ENCODE results near the gene KCNN3. TPM values are rescaled to one million over a fixed set of nuclear protein-coding genes. Genes with fewer than 3 reads are reported as not detected.

KCNN3 gene
- total RNA-seq, 1 donor = 0.21 TPM

DNA sequence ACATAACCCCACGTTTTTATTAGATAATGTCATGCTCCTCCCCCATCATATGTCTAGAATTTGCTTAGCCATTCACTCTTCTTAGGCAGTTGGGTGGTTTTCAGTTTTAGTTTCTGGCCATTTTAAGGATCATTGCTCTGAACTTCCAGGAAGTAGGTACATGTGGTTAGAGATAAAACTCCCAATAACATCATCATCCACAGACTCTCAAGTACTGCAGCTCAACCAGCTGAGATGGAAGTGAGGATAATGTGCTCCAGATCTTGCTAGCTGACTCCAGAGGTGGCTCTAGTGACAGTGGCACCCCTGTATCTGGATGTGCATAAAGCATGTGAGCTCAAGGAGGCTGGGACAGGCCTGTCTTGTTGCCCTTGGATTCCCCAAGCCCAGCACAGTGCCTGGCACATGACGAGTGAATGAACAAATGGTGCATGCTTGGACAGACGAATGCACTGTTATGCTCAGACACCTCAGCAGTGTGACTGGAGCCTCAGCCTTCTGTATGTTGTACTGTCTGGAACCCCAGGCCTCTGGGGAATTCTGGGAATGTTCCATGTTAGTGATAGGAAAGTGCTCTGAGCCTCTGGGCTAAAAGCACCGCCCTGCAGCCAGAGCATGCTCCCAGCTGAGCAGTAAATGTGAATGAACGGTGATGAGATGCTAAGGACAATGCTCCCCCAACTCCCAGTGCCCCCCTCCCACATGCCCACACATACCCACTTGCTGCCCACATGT lies 16.4 kb upstream of the KCNN3 start:
- H3K9me3 ChIP-seq (ENCODE audit: low read depth, low read length) = no peaks in the 10 kb centered on the region
- no peak overlapping the region for H3K4me3 ChIP-seq (ENCODE audit: low read length)
- H3K27me3 ChIP-seq (ENCODE audit: insufficient read depth, low read length) = no peaks in the 10 kb centered on the region
- no peaks in the 10 kb centered on the region for H3K4me1 ChIP-seq (ENCODE audit: insufficient read depth, low read length)

DNA sequence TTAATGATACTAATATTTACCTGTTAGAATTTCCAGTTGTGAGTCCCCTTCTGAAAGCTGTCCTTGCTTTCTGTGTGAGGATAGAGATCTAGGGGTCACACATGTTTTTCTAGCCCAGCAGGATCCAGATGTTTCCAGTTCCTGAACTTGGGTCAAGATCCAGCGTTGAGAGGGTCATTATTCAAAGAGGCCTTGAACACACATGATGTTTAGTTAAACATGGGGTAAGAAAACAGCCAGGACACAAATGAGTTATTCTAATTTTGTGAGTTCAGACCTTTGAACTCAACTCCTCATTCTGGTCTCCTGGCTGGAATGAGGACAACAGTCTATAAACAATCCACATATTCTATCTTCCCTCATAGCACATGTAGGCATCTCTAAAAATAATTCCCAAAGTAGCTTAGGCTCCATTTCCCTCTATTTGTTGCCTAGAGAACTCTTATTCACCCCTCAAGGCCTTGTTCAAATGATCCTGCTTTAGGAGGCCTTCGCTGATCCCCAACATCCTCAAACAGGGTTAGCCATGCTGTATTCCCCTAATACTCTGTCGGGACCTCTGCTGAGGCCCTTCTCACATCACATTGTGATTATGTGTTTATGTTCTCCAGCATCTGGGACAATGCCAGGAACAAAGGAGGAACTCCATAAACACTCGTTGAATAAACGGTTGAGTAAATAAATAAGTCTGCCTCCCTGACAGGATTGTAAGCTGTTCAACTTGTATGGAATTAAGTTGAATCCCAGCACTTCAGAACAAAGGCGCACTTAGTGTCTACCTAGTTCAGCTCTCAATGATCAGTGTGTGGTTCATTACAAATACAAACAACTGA lies 15.0 kb upstream of the KCNN3 start:
- no peaks in the 10 kb centered on the region for H3K9me3 ChIP-seq (ENCODE audit: low read depth, low read length)
- no peaks in the 10 kb centered on the region for H3K27me3 ChIP-seq (ENCODE audit: insufficient read depth, low read length)
- H3K4me3 ChIP-seq (ENCODE audit: low read length) = no peak overlapping the region
- no peaks in the 10 kb centered on the region for H3K4me1 ChIP-seq (ENCODE audit: insufficient read depth, low read length)

DNA sequence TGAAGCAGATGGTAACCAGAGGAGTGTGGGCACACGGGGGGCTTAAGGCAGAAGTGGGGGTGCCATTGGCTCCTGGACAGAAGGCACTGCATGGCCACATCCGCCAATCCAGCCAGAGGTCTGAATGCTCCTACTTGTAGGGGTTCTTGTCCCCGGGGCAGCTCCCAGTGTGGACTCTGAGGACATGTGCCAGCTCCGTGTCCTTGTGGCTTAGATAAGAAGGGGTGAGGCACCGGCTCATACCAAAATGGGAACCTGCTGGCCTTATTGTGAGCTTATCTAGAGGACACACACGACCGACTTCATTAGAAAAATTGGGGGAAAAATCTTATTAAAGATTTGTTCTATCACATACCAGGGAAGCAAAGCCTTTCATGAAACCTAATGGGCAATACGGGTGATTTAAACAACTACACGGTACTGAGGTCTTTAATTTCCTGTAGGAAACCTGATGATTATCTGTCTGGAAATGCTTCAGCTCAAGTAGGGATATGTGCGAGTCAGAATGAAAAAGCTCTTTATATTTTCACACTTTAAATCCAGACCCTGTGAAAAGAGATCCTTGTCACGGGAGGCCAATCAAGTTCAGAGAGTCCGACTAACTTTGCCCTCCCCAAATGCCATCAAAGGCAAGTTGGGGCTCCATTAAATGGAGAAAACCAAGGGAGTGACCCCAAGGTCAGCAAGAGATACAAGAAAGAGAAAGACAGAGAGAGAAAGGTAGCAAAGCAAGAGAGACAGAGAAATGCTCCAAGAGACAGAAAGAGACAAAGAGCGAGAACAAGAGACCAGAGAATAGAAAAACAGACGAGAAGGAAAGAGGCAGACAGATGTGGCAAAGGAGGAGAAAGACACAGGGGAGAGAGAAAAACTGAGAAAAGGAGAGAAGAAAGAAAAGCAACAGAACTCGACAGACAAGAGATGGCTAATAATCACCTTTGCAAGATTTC lies 14.1 kb upstream of the KCNN3 start:
- Histone ChIP-seq H3K4me3 (ENCODE audit: low read length) (no peak overlapping the region), H3K9me3 (ENCODE audit: low read depth, low read length) (no peaks in the 10 kb centered on the region), H3K27me3 (ENCODE audit: insufficient read depth, low read length) (no peaks in the 10 kb centered on the region), H3K4me1 (ENCODE audit: insufficient read depth, low read length) (no peaks in the 10 kb centered on the region)

DNA sequence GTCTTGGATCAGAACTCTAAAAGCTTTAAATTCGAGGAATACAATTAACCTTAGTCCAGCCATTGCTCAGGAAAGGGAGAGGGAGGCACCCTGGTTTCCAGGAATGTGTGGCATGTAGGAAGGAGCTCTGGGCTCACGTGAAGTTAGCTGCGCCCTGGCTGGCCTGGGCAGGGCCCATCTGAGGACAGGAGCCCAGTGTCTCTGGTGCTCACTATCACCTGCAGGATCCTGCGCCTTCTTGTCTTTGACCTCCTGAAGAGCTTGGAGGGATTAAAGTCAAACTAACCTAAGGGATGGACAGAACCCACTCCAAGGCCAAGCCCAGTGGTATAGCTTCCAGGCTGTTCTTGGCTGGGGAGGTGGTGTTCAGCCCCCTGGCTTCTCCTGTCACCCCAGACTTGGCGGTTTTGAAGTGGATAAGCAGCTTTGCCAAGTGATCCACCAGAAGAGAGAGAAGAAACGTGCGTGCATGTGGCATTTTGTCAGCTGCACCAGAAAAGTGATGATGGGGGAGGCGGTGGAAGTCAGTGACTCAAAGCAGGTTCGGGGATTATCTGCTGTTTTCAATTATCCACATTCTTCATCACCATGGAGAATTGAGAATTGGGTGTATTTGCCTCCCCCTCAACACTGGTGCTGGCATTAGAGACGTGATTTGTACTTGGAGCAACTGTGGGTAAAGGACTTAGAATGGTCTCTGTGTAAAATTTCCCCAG lies 11.9 kb upstream of the KCNN3 start:
- Histone ChIP-seq H3K4me3 (ENCODE audit: low read length) (no peak overlapping the region), H3K4me1 (ENCODE audit: insufficient read depth, low read length) (no peaks in the 10 kb centered on the region), H3K27me3 (ENCODE audit: insufficient read depth, low read length) (no peaks in the 10 kb centered on the region), H3K9me3 (ENCODE audit: low read depth, low read length) (no peaks in the 10 kb centered on the region)

DNA sequence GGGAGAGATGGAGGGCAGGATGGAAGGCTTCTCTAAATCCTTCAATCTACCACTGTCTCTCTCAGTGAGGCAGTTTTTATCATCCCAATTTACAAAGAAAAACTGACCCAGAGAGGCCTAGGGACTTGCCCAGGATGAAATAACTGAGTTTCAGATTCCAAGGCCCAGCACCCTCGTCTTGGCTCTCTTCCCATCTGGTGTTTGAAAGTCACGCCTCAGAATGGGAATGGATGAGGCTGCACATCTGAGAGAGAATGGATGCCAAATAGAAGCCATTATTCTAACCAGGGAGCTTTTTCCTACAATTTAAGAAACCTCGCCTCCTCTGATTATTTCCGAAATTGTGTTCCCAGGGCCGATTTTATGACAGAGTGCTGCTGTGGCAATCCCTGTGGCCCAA lies 10.6 kb upstream of the KCNN3 start:
- Histone ChIP-seq H3K9me3 (ENCODE audit: low read depth, low read length) (no peaks in the 10 kb centered on the region), H3K4me1 (ENCODE audit: insufficient read depth, low read length) (no peaks in the 10 kb centered on the region), H3K27me3 (ENCODE audit: insufficient read depth, low read length) (no peaks in the 10 kb centered on the region), H3K4me3 (ENCODE audit: low read length) (no peak overlapping the region)

DNA sequence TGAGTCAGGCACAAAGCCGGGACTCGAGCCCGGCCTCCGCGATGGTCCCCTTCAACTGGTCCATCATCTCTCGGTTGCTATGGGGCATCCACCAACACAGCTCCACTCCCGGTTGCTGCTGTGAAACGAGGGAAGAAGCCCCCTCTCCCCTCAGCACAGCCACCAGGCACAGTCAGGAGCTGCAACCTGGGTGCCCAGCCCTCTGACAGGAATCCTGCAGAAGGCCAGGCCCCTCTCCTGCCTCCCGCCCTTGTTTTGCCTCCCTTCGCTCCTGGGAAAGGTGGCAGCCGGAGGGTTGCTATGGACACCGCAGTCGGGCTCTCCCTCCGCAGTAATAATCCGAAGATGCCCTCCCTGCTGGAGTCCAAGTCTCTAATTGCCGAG lies 8.9 kb upstream of the KCNN3 start:
- H3K4me1 ChIP-seq (ENCODE audit: insufficient read depth, low read length) = no peaks in the 10 kb centered on the region
- no peak overlapping the region for H3K4me3 ChIP-seq (ENCODE audit: low read length)
- H3K9me3 ChIP-seq (ENCODE audit: low read depth, low read length) = no peaks in the 10 kb centered on the region
- no peaks in the 10 kb centered on the region for H3K27me3 ChIP-seq (ENCODE audit: insufficient read depth, low read length)

DNA sequence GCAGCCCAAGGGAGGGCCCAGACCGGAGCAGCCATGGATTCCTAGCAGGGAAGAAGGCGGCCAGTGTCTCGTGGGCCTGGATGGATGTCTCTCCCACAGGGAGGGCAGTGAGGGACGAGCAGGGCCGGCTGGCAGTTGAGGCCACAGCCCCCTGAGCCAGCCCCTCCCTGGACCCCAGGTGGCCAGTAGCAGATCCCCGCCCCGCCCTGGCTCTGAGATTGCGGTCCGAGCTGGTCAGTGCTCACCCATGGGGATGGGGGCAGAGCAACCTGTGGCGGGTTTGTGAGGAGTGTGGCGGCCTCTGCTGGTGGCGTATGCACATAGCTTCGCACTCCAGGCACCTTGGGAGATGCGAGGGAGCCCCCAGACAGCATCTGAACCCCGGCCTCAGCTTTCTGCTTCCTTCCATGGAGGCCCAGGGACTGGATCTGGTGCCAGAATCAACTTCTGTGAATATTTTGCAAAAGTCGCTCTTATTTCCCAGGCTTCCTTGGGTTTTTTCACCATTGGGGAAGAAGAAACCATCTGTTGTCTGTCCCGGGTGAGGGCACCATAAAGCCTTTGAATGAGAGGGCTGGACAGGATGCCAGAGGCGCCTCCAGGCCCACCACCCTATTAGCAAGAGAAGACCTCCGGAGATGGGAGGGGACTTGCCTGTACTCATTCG lies 8.4 kb upstream of the KCNN3 start:
- Histone ChIP-seq H3K27me3 (ENCODE audit: insufficient read depth, low read length) (no peaks in the 10 kb centered on the region), H3K4me3 (ENCODE audit: low read length) (no peak overlapping the region), H3K9me3 (ENCODE audit: low read depth, low read length) (no peaks in the 10 kb centered on the region), H3K4me1 (ENCODE audit: insufficient read depth, low read length) (no peaks in the 10 kb centered on the region)

DNA sequence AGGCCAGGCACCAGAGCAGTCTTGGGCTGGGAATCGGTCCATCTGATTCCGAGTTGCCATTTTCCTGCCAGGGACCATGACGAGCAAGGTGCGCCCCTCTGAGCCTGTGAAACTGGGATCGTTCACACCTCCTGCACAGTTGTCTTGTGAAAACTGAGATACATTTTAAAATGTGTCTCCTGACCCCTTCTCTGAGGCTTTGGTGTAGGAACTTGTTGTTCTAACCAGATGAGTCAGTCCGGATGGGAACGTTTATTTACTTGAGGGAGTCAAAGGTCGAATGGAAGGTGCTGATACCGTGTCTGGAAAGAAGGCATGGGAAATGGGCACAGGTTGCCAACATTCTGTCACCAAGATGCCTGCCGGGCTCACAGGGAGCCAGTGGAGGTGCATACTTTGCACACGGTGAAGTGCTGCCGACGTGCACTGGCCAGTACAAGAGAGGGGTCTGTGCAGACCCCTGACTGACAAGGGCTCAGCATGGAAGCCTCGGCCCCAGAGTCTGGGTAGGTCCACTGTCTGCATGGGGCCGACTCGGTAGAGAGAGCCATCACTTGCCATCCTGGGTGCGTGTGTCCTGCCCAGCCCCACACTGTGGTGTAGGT lies 7.4 kb upstream of the KCNN3 start:
- no peak overlapping the region for H3K4me3 ChIP-seq (ENCODE audit: low read length)
- H3K27me3 ChIP-seq (ENCODE audit: insufficient read depth, low read length) = no peaks in the 10 kb centered on the region
- no peaks in the 10 kb centered on the region for H3K9me3 ChIP-seq (ENCODE audit: low read depth, low read length)
- no peaks in the 10 kb centered on the region for H3K4me1 ChIP-seq (ENCODE audit: insufficient read depth, low read length)

DNA sequence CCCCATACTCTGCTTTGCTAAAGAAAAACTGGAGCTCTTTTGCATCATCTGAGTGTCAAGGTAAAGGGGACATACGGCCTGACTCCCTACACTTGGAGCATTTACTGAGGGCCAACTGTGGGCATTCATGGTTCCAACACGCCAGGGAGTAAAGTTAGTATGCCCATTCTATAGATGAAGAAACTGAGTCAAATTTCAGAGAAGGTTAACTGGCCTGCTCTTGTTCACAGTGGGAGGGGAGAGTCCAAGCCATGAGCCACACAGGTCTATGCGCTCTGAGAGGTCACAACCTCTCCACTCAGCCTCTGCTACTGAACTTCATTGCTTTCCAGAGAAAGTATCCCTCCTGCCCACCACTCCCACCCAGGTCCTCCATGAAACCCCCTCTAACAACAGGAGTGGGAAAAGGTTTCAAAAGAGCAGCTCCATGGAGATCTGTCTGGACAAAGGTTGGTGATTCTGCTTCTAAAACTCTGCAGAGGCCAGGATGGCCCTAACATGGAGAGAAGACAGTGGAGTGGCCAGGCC lies 6.8 kb upstream of the KCNN3 start:
- H3K4me1 ChIP-seq (ENCODE audit: insufficient read depth, low read length) = no peaks in the 10 kb centered on the region
- no peaks in the 10 kb centered on the region for H3K9me3 ChIP-seq (ENCODE audit: low read depth, low read length)
- H3K27me3 ChIP-seq (ENCODE audit: insufficient read depth, low read length) = no peaks in the 10 kb centered on the region

DNA sequence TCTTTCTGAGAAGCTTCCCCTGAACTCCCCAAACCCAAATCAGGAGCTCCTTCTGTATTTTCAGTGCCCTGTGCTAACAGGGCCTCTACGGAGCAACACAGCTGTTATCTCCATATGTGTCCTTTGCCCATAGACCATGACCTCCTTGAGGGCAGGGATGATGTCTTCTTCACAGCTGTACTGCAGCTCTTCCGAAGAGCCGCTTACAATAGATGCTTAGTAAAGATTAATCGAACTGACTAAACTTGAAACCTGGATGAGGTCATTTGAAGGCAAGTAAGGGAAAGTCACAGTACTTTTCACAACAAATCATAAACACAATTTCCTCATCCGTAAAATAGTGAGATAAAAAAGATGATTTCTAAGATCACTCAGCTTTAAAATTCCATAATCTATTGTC lies 4.4 kb upstream of the KCNN3 start:
- Histone ChIP-seq H3K27me3 (ENCODE audit: insufficient read depth, low read length) (peaks cover 12% of the 10 kb centered on the region), H3K9me3 (ENCODE audit: low read depth, low read length) (no peaks in the 10 kb centered on the region), H3K4me3 (ENCODE audit: low read length) (no peak overlapping the region), H3K4me1 (ENCODE audit: insufficient read depth, low read length) (peaks cover 16% of the 10 kb centered on the region)

More for the DNA sequence above, 6.8 kb upstream of the KCNN3 start:
- H3K4me3 ChIP-seq (ENCODE audit: low read length) = no peak overlapping the region

DNA sequence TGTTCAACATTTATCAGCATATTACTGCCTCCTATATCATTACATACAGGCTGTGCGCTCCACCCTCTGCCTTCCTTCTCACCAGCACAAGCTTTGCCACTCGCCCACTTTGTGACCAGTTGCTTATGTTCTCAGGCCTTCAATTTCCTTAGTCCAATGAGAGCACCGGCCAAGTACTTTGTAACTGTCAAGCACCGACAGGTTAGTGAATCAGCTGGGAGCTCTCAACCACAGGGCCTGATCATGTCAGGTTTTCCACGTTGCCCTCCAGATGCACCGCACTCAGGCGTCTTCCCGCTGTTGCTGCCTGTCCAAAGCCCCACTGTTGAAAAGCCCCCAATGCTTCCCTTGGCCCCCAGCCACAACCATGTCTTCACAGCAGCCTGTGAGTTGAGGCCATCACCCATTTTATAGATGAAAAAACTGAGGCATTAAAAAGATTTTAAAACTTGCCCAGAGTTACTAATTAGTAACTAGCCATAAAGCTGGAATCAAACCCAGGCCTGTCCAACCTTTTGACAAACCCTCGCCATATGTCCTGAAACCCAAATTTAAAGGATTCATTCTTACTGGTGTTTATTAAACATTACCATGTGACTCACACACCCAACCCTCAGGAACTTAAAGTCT lies 3.4 kb upstream of the KCNN3 start:
- H3K27me3 ChIP-seq (ENCODE audit: insufficient read depth, low read length) = peaks cover 22% of the 10 kb centered on the region
- H3K4me1 ChIP-seq (ENCODE audit: insufficient read depth, low read length) = peaks cover 19% of the 10 kb centered on the region
- H3K9me3 ChIP-seq (ENCODE audit: low read depth, low read length) = no peaks in the 10 kb centered on the region
- H3K4me3 ChIP-seq (ENCODE audit: low read length) = no peak overlapping the region

DNA sequence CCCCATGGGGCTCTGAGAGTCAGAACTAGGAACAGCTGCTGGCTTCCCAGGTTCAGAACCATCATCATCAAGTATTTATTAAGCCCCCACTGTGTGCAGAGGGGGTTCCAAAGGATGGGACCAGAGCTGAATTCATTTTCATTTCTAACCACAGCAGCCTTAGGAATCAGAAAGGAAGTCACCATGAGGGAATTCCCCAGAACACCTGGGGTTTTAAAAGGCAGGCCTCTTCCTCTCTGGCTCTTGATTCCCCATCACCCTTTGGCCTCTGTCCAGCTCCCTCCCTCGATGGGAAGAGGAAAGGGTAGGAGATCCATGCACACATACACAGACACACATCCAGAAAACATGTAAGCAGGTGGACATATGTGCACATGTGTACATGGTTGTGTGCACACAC lies 1.3 kb upstream of the KCNN3 start:
- Histone ChIP-seq H3K9me3 (ENCODE audit: low read depth, low read length) (no peaks in the 10 kb centered on the region), H3K4me1 (ENCODE audit: insufficient read depth, low read length) (peaks cover 19% of the 10 kb centered on the region), H3K27me3 (ENCODE audit: insufficient read depth, low read length) (peaks cover 28% of the 10 kb centered on the region), H3K4me3 (ENCODE audit: low read length) (no peak overlapping the region)

DNA sequence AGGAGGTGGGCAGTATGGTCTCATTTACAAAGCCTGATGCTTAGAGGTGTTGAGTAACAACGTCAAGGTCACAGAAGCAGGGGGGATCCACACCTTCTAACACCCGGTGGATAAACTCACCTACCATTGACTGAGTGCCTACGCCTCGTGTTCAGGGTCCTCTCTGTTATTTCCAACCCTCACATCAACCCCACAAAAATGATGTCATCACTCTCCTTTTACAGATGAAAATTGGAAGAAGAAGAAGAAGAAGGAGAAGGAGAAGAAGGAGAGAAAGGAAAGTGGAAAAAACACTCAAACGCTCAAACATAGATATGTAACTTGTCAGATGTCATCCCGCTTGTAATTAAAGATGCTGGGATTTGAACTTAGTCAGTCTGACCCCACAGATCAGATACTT lies 653 bp upstream of the KCNN3 start:
- H3K27me3 ChIP-seq (ENCODE audit: insufficient read depth, low read length) = peaks cover 28% of the 10 kb centered on the region
- no peaks in the 10 kb centered on the region for H3K9me3 ChIP-seq (ENCODE audit: low read depth, low read length)
- no peak overlapping the region for H3K4me3 ChIP-seq (ENCODE audit: low read length)
- peaks cover 19% of the 10 kb centered on the region for H3K4me1 ChIP-seq (ENCODE audit: insufficient read depth, low read length)
